ENCODE measurements around the gene DCTN1. TPM values are rescaled to one million over a fixed set of nuclear protein-coding genes. Genes with fewer than 3 reads are reported as not detected.

DCTN1 gene
- total RNA-seq, 2 experiments from 2014 or later, result 112 to 115 TPM

DNA sequence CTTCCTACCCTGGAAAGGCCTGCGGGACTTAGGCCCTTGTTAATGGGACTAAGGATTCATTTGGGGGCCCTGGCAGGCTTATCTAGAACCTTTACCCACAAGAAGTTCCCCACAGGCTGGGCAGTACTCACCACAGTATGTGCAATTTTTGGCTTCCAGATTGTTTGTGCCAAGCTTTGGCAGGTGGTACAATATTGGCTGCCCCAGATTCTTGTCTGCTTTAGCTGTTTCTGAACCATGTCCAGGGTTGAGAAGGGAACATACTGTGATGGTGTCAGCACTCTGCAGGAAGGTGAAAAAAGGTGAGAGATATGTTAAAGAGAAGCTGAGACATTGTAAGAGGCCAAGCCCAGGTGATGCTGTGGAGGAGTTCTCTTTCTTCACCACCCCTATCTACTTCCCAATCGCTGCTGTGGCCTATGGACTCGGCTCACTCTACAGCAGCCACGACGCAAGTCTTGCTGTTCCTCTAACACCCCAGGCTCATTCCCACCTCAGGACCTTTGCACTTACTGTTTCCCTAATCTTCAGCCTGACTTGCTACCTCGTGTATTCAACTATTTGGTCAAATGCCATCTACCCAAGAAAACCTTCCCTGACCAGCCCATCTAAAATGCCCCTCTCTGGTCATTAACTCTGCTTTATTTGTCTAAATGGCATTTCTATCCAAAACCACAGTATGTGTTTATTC lies 46.1 kb downstream of the DCTN1 start:
- DNase-seq (no peak), ATAC-seq (no peak)
- Mint-ChIP-seq H3K27me3 (ENCODE audit: low read depth) (no peaks in the 10 kb centered on the region), H3K36me3 (ENCODE audit: low read depth) (no peaks in the 10 kb centered on the region), H3K4me3 (no peak overlapping the region), H3K27ac (peak overlapping the region; percentile 27), H3K4me1 (ENCODE audit: low read depth) (peaks cover 4% of the 10 kb centered on the region), H3K9me3 (ENCODE audit: insufficient read depth) (no peaks in the 10 kb centered on the region)
- POLR2A ChIA-PET, result no interaction called here
- CTCF ChIA-PET, result interaction anchor here (0.6 to 7.0 kb wide), 39 partner anchors 9 to 511 kb away, joined by 3 to 121 read pairs (median 8); partner anchors contain the start of genes MRPL53, SLC4A5 and STAMBP

GRCh38 chr2:74333175-74333574 lies 46.9 kb downstream of the DCTN1 start:
- ATAC-seq, result no peak
- Mint-ChIP-seq H3K27ac (no peak overlapping the region), H3K27me3 (ENCODE audit: low read depth) (no peaks in the 10 kb centered on the region), H3K9me3 (ENCODE audit: insufficient read depth) (no peaks in the 10 kb centered on the region), H3K4me1 (ENCODE audit: low read depth) (peaks cover 7% of the 10 kb centered on the region), H3K36me3 (ENCODE audit: low read depth) (no peaks in the 10 kb centered on the region), H3K4me3 (no peak overlapping the region)
- ChIA-PET CTCF (interaction anchor here (0.7 to 7.0 kb wide), 9 partner anchors 9 to 511 kb away, joined by 3 to 121 read pairs (median 42); no protein-coding TSS in a partner anchor), POLR2A (no interaction called here)
- peak; percentile 45 for DNase-seq

GRCh38 chr2:74332550-74333174 lies 47.4 kb downstream of the DCTN1 start:
- Mint-ChIP-seq H3K4me1 (ENCODE audit: low read depth) (peaks cover 12% of the 10 kb centered on the region), H3K9me3 (ENCODE audit: insufficient read depth) (no peaks in the 10 kb centered on the region), H3K27me3 (ENCODE audit: low read depth) (no peaks in the 10 kb centered on the region), H3K27ac (no peak overlapping the region), H3K4me3 (no peak overlapping the region), H3K36me3 (ENCODE audit: low read depth) (no peaks in the 10 kb centered on the region)
- ATAC-seq (no peak), DNase-seq (no peak)
- POLR2A ChIA-PET, result no interaction called here
- CTCF ChIA-PET, result interaction anchor here (0.8 to 7.0 kb wide), 8 partner anchors 9 to 510 kb away, joined by 3 to 121 read pairs (median 24); no protein-coding TSS in a partner anchor

DNA sequence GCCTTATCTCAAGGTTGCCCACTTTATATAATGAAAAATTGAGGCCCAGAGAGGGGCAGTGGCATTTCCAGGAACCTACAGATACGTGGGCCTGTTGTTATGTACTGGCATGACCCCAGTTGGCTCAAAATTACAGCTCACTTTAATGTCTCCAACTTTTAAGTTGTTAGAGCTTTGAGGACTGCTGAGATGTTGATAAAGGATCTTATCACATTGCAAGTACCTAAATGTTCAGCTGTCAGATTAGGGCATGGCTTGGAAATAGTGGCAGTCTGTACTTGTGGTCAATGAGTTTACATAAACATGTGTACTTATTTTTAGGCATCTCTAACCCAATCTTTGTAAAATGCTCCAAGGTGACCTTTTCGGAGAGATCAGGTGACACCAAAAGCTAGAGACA lies 51.5 kb downstream of the DCTN1 start:
- no peak for ATAC-seq
- Mint-ChIP-seq H3K4me3 (no peak overlapping the region), H3K9me3 (ENCODE audit: insufficient read depth) (no peaks in the 10 kb centered on the region), H3K4me1 (ENCODE audit: low read depth) (peaks cover 14% of the 10 kb centered on the region), H3K27ac (no peak overlapping the region), H3K36me3 (ENCODE audit: low read depth) (no peaks in the 10 kb centered on the region), H3K27me3 (ENCODE audit: low read depth) (peaks cover 3% of the 10 kb centered on the region)
- ChIA-PET POLR2A (interaction anchor here (0.8 kb wide), 2 partner anchors 26 to 216 kb away, joined by 3 read pairs; no protein-coding TSS in a partner anchor), CTCF (interaction anchor here (1.0 to 1.6 kb wide), 3 partner anchors 13 to 181 kb away, joined by 3 to 8 read pairs (median 4); no protein-coding TSS in a partner anchor)
- DNase-seq, result no peak

- DNase-seq (no peak), ATAC-seq (no peak)
- Mint-ChIP-seq H3K36me3 (ENCODE audit: low read depth) (no peaks in the 10 kb centered on the region), H3K9me3 (ENCODE audit: insufficient read depth) (no peaks in the 10 kb centered on the region), H3K27me3 (ENCODE audit: low read depth) (peaks cover 3% of the 10 kb centered on the region), H3K27ac (no peak overlapping the region), H3K4me1 (ENCODE audit: low read depth) (peaks cover 14% of the 10 kb centered on the region), H3K4me3 (no peak overlapping the region)
- CTCF ChIA-PET, result interaction anchor here (0.7 to 1.8 kb wide), 5 partner anchors 14 to 181 kb away, joined by 3 to 8 read pairs (median 4); no protein-coding TSS in a partner anchor
- POLR2A ChIA-PET, result interaction anchor here (0.8 kb wide), 2 partner anchors 27 to 216 kb away, joined by 3 read pairs; no protein-coding TSS in a partner anchor
Measured at GRCh38 chr2:74328074-74328473, 52.0 kb downstream of the DCTN1 start.

DNA sequence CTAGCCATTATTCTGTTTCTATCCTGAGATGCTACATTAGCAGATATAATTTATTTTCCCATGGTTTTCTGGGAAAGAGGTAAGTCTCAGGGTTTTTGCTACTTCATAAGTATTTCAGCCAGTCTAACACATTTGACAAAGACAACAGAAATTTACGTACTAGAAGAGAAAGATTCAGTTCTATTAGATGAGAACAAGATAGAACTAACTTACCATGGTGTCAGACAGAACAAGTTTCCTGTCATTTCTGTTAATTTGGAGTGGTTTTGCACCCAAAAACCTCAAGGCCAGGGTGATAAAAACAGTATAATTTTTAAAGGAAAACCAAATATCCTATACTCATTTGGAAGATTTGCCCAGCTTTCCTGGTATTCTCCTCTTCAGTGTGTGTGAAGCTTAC lies 52.5 kb downstream of the DCTN1 start:
- H3K27me3 Mint-ChIP-seq (ENCODE audit: low read depth), result peaks cover 3% of the 10 kb centered on the region
- no peak overlapping the region for H3K4me3 Mint-ChIP-seq
- DNase-seq, result no peak
- ChIA-PET POLR2A (no interaction called here), CTCF (interaction anchor here (0.7 to 7.8 kb wide), 6 partner anchors 7 to 180 kb away, joined by 3 to 97 read pairs (median 4); no protein-coding TSS in a partner anchor)
- no peaks in the 10 kb centered on the region for H3K36me3 Mint-ChIP-seq (ENCODE audit: low read depth)
- H3K9me3 Mint-ChIP-seq (ENCODE audit: insufficient read depth), result no peaks in the 10 kb centered on the region
- H3K4me1 Mint-ChIP-seq (ENCODE audit: low read depth), result peaks cover 14% of the 10 kb centered on the region
- no peak for ATAC-seq
- H3K27ac Mint-ChIP-seq, result no peak overlapping the region

DNA sequence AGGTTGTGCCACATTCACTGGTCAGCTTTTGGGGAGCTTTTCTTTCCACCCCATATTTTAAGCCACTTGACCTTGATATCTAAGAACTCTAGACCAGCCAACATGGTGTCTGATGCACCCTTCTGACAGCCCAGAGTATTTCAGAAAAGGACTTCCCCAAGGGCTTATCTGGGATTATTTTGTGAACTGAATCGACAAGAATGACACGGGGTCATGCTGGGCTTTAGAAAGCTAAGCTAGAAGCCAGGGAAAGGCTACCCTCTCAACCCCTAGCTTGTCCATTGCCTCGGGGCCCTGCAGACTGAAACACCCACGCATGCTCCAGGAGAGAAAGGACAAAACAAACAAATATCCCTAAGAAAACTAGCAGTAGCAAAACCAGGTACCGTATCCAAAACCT lies 52.9 kb downstream of the DCTN1 start:
- Mint-ChIP-seq H3K4me3 (no peak overlapping the region), H3K27me3 (ENCODE audit: low read depth) (peaks cover 3% of the 10 kb centered on the region), H3K9me3 (ENCODE audit: insufficient read depth) (no peaks in the 10 kb centered on the region), H3K36me3 (ENCODE audit: low read depth) (no peaks in the 10 kb centered on the region), H3K27ac (no peak overlapping the region), H3K4me1 (ENCODE audit: low read depth) (peaks cover 14% of the 10 kb centered on the region)
- DNase-seq (no peak), ATAC-seq (no peak)
- ChIA-PET CTCF (interaction anchor here (0.7 to 7.8 kb wide), 5 partner anchors 8 to 78 kb away, joined by 3 to 97 read pairs (median 8); no protein-coding TSS in a partner anchor), POLR2A (no interaction called here)

- peaks cover 14% of the 10 kb centered on the region for H3K4me1 Mint-ChIP-seq (ENCODE audit: low read depth)
- H3K27me3 Mint-ChIP-seq (ENCODE audit: low read depth), result peaks cover 3% of the 10 kb centered on the region
- ChIA-PET CTCF (interaction anchor here (0.9 to 7.8 kb wide), 4 partner anchors 9 to 106 kb away, joined by 3 to 97 read pairs (median 11); no protein-coding TSS in a partner anchor), POLR2A (no interaction called here)
- ATAC-seq (no peak), DNase-seq (no peak)
- H3K4me3 Mint-ChIP-seq, result no peak overlapping the region
- no peaks in the 10 kb centered on the region for H3K9me3 Mint-ChIP-seq (ENCODE audit: insufficient read depth)
- no peaks in the 10 kb centered on the region for H3K36me3 Mint-ChIP-seq (ENCODE audit: low read depth)
- no peak overlapping the region for H3K27ac Mint-ChIP-seq
Measured at GRCh38 chr2:74325815-74326214, 54.3 kb downstream of the DCTN1 start.

DNA sequence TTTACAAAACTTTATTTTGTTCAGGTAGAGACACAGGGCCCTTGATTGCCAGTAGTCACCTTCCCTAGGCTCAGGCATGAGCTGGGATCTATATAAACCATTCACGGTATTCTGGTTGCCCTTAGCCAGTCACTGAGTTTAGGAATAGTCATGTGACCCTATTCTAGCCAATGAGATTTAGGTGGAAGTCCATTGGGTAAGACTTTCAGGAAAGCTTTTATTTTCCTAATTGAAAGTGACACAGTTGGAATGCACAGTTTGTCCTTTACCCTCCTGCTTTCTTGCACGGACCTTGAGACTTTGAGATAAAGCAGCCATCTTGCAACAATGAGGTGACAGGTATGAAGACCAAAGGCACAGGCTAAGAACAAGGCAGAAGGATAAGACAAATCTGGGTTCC lies 58.4 kb downstream of the DCTN1 start:
- H3K9me3 Mint-ChIP-seq (ENCODE audit: insufficient read depth), result no peaks in the 10 kb centered on the region
- no peak overlapping the region for H3K4me3 Mint-ChIP-seq
- H3K4me1 Mint-ChIP-seq (ENCODE audit: low read depth), result no peaks in the 10 kb centered on the region
- DNase-seq (no peak), ATAC-seq (no peak)
- peaks cover 6% of the 10 kb centered on the region for H3K27me3 Mint-ChIP-seq (ENCODE audit: low read depth)
- no peaks in the 10 kb centered on the region for H3K36me3 Mint-ChIP-seq (ENCODE audit: low read depth)
- POLR2A ChIA-PET, result no interaction called here
- CTCF ChIA-PET, result interaction anchor here (7.8 kb wide), 1 partner anchor 13 kb away, joined by 97 read pairs; no protein-coding TSS in a partner anchor
- H3K27ac Mint-ChIP-seq, result no peak overlapping the region

DNA sequence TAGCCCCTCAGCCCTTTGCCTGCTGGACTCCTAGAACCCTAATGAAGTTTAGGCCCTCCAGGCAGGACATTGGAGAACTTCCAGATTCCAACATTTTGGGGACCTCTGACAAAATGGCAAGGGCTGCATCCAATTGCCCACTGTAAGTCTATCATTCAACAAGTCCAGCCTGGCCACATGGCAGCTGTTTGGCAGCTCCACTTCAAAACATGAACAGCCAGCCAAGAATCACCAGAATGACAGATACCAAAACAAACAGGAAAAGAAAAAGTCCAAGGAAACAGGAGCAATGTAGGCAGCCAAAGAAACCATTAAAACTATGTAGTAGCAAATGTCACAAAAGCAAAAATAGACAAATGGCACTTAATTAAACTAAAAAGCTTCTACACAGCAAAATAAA lies 62.4 kb downstream of the DCTN1 start:
- CTCF ChIA-PET, result interaction anchor here (3.0 kb wide), 1 partner anchor 17 kb away, joined by 11 read pairs; no protein-coding TSS in a partner anchor
- no peak for DNase-seq
- H3K27me3 Mint-ChIP-seq (ENCODE audit: low read depth), result peaks cover 2% of the 10 kb centered on the region
- no peak overlapping the region for H3K27ac Mint-ChIP-seq
- no peaks in the 10 kb centered on the region for H3K36me3 Mint-ChIP-seq (ENCODE audit: low read depth)
- H3K9me3 Mint-ChIP-seq (ENCODE audit: insufficient read depth), result no peaks in the 10 kb centered on the region
- H3K4me1 Mint-ChIP-seq (ENCODE audit: low read depth), result no peaks in the 10 kb centered on the region
- no peak for ATAC-seq
- POLR2A ChIA-PET, result no interaction called here
- H3K4me3 Mint-ChIP-seq, result no peak overlapping the region

GRCh38 chr2:74316627-74317295 lies 63.4 kb downstream of the DCTN1 start:
- H3K27ac Mint-ChIP-seq, result no peak overlapping the region
- no peak overlapping the region for H3K4me3 Mint-ChIP-seq
- peaks cover 3% of the 10 kb centered on the region for H3K27me3 Mint-ChIP-seq (ENCODE audit: low read depth)
- H3K36me3 Mint-ChIP-seq (ENCODE audit: low read depth), result no peaks in the 10 kb centered on the region
- no peaks in the 10 kb centered on the region for H3K9me3 Mint-ChIP-seq (ENCODE audit: insufficient read depth)
- ChIA-PET POLR2A (no interaction called here), CTCF (interaction anchor here (3.0 kb wide), 1 partner anchor 18 kb away, joined by 11 read pairs; no protein-coding TSS in a partner anchor)
- DNase-seq (no peak), ATAC-seq (no peak)
- H3K4me1 Mint-ChIP-seq (ENCODE audit: low read depth), result no peaks in the 10 kb centered on the region
